SU-DHL-6 (cell line): ENCODE measurements around the gene BTBD9.

Source experiments
- CTCF ChIP-seq: fragments of 200-600 bp; sonication (generic); IDR thresholded peaks from one replicate; pipeline ENCODE4 v1.5.1; 2017; ENCODE audit warnings: antibody characterized with exemption, mild to moderate bottlenecking, low read length, moderate library complexity; ENCODE audit not compliant: insufficient read depth, poor library complexity, severe bottlenecking
- EZH2phosphoT487 ChIP-seq: fragments of 200-600 bp; sonication (generic), shearing (Covaris generic); conservative IDR thresholded peaks from 2 replicates; pipeline ENCODE4 v1.6.1; 2018; ENCODE audit warnings: mild to moderate bottlenecking, antibody characterized with exemption, low read length, moderate library complexity, mixed read lengths

DNA sequence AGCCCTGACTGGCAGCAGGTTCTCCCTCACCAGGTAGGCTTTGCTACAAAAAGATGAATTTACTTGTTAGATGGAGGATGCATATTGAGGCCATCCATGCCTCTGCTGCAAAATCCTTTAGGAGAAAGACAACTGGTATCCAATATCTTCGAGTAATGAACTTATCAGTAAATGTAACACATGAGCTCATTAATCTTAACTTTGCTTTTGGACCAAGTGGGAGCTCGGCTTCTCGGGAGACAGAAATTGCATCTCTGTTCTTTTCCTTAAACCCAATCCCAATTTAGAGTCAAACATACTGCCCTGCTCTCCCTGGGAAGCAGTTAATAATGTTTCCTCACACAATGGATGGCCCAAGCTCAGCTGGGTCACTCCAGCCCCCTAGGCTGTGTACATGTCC is 489.7 kb downstream of the BTBD9 start:
- TF ChIP-seq CTCF (no peak), EZH2phosphoT487 (no peak)
